Ramos (cell line): Measurements from ENCODE around the gene SHROOM2.
"Not testable (repeated sequence)": the region's sequence is repeated elsewhere in the genome, so short reads cannot be mapped to it uniquely, and the experiment has no call there.

Experiments
- in situ Hi-C: fragments of 300-500 bp; cut with MboI; formaldehyde crosslinking; loops from one replicate; pipeline ENCODE4 v1.14.3; 2022; ENCODE audit warnings: low sequenced_read_pairs; ENCODE audit not compliant: unreplicated experiment

The SHROOM2 gene, protein sequence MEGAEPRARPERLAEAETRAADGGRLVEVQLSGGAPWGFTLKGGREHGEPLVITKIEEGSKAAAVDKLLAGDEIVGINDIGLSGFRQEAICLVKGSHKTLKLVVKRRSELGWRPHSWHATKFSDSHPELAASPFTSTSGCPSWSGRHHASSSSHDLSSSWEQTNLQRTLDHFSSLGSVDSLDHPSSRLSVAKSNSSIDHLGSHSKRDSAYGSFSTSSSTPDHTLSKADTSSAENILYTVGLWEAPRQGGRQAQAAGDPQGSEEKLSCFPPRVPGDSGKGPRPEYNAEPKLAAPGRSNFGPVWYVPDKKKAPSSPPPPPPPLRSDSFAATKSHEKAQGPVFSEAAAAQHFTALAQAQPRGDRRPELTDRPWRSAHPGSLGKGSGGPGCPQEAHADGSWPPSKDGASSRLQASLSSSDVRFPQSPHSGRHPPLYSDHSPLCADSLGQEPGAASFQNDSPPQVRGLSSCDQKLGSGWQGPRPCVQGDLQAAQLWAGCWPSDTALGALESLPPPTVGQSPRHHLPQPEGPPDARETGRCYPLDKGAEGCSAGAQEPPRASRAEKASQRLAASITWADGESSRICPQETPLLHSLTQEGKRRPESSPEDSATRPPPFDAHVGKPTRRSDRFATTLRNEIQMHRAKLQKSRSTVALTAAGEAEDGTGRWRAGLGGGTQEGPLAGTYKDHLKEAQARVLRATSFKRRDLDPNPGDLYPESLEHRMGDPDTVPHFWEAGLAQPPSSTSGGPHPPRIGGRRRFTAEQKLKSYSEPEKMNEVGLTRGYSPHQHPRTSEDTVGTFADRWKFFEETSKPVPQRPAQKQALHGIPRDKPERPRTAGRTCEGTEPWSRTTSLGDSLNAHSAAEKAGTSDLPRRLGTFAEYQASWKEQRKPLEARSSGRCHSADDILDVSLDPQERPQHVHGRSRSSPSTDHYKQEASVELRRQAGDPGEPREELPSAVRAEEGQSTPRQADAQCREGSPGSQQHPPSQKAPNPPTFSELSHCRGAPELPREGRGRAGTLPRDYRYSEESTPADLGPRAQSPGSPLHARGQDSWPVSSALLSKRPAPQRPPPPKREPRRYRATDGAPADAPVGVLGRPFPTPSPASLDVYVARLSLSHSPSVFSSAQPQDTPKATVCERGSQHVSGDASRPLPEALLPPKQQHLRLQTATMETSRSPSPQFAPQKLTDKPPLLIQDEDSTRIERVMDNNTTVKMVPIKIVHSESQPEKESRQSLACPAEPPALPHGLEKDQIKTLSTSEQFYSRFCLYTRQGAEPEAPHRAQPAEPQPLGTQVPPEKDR (N-terminal part only)

DNA sequence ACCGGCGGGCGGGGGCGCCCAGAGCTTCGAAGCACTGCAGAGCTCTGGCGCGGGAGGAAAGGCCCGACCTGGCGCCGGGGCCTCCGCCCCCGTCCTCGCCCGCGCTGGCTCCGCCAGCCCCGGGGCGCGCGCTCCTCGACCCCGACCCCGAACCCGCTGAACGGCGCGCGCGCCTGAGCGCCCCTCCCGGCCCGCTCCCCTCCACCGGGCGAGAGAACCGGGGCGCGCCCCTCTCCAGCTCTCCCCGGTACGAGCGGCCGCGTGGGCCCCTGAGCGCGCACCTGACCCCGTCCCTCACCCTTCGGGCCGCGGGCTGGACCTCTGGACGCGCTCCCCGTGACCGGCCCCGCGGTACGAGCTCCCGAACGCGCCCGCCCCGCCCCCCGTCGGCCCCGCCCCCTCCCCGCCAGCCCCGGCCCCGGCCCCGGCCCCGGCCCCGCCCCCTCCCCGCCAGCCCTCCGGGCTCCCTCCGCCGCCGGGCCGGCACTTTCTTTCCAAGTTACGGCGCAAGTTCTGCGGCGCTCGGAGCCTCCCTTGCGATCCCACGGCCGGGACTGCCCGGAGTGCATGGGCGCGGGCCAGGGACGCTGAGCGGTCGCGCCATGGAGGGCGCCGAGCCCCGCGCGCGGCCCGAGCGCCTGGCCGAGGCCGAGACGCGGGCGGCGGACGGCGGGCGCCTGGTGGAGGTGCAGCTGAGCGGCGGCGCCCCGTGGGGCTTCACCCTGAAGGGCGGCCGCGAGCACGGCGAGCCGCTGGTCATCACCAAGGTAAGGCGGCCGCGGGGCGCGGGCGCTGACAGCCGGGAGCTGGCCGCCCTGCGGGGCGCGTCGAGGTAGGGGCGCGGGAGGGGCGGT lies at the start of gene SHROOM2:
Gene SHROOM2, plus strand, starts transcription at position 486 of the 854 bp plus-strand sequence. Its CDS starts 117 bp downstream, at position 603.
- in situ Hi-C loops = no loop called here

DNA sequence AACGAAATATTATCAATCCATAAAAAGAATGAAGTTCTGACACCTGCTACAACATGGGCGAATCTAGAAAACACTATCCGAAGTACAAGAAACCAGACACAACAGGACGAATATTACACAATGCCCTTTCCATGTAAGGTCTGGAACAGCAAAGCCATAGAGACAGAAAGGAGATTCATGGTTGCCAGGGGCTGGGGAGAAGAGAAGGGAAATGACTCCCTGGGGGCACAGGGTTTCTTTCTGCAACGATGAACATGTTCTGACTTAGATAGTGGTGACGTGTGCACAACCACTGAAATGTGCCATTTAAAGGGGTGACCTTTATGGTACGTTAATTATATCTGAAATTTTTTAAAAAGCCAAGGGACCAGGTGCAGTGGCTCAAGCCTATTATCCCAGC lies 48.9 kb upstream of the SHROOM2 start:
- in situ Hi-C loops = no loop called here

DNA sequence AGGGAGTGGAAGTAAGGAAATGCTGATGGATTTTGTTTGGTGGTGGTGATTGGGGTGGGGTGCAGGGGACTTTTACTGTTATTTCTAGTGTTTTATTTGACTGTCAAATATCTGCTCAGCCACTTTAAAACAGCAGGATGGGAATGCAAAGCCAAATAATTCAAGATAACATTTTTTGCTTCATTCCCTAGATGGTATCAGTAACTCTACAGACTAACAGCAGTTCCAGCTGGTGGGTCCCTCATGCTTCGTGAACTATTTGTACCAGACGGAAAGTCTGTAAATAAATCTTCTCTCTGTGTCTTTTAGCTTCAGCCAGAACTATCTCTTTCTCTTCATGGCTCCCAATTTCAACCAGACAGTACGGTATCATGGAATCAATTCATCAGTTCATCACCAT lies 48.1 kb upstream of the SHROOM2 start:
- in situ Hi-C loops = no loop called here

DNA sequence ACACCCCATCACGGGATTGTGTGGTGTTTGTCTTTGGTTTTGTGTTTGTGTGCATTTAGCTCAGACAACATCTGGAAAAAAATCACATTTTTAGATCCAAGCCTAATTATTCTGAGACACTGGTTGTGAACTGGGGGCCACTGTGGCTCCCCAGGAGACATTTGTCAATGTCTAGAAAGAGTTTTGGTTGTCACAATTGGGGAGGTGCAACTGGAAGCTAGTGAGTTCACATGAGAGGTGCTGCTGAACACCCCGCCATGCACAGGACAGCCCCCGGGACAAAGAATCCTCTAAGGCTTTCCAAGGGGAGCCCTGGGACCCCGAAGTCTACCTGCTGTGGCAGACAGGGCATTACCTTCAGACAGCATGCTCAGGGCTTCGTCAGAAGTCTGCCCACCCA lies 47.1 kb upstream of the SHROOM2 start:
- in situ Hi-C loops = no loop called here

DNA sequence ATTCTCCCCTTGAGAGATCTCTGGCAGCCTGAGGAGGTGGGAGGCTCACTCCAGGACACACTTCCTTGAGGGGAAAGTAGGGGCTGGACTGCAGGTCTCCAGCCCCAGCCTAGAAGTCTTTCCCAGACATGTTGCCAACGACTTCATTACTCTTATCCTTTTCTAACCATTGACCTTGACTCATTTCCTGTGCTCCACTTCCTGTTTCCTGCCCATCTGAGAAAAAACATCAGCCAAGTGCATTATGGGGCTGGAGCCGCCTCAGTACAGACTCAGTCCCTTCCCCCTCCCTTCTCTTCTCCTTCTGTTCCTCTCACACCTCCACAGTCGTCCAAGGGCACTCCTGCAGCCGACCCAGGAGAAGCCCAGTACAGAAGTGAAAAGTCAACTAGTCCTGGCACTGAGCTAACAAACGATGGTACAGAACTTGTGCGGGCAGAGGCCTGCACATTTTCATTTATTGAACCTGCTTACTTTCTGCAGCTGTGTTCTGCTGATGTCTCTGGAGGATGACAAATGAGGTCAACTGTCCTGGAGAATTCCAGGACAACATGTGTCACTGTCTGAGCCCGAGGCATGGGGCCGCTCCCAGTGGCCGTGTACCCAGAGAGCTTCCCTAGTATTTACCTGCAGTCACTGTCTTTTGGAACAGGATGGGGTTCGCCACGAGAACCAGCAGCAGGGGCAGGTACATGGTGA lies 40.7 kb upstream of the SHROOM2 start:
- in situ Hi-C loops = no loop called here

DNA sequence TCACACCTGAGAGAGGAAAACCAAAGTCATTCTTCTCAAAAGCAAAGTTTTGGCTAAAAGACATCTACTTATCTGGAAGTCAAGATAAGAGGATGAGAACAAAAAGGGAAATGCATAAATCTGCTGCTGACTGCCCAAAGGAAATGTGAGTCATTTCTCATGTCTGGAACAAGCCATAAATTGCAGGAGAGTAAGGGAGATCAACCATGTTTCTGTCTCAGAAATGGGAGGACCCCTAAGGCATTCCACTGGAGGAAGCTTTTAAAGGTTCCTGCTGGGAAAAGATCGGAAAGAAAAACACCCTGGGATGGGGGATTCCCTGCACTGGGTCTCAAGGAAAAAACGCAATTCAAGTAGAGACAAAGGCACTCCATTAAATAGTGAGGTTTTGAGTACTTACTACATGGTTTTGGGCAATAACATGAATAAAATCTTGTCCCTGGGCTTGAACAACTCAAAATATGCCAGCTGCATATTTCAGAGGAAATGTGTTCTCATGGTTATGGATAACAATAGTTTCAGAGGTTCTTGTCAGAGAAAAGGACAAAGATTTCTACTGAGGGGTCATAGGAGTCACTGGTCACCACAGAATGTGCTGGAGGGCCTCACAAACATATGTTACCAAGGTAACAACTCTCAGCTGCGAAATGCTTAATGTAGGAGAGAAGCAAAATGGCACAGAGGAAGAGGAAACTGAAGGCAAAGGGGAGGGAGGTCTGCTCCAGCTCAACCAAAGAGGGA lies 39.9 kb upstream of the SHROOM2 start:
- in situ Hi-C loops = no loop called here

DNA sequence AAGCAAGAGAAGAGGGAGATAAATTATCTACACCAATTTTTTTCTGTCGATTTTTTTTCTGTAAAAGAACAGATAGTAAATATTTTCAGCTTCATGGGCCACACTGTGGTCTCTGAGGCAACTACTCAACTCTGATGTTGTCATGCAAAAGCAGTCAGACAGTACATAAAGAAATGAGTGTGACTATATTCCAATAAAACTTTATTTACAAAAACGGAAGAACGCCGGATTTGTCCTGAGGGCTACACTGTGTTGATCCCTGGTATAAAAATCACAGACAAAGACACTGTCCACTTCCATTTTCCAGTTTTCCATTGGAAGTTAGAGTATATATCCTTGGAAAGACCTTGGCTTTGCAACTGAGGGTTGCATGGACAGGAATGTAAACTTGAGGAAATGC lies 38.6 kb upstream of the SHROOM2 start:
- in situ Hi-C loops = no loop called here

DNA sequence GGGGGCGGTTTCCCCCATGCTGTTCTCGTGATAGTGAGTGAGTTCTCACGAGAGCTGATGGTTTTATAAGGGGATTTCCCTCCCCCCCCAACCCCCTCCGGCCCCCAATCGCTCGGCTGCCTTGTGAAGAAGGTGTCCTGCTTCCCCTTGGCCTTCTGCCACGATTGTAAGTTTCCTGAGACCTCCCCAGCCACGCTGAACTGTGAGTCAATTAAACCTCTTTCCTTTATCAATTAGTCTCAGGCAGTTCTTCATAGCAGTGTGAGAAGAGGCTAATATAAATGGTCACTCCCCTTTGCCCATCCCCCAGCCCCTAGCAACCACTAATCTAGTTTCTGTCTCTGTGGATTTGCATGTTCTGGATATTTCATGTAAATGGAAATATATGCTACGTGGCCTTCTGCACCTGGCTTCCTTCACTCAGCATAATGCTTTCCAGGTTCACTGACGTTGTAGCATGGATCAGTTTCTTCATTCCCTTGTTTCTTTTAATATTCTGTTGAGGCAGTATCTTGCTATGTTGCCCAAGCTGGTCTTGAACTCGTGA lies 37.0 kb upstream of the SHROOM2 start:
- in situ Hi-C loops = no loop called here

DNA sequence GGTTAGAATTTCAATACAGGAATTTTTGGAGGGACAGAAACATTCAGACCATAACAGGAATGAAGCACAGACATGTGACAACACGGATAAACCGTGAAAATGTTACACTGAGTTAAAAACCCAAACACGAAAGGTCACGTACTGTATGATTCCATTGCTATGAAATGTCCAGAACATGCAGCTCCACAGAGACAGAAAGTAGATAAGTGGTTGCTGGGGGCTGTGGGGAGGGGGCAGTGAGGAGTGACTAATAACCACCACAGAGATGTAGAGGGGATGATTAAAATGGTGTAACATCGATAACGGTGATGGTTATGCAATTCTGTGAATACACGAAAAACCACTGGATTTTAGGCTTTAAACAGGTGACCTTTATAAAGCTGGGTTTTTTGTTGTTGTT lies 28.9 kb upstream of the SHROOM2 start:
- in situ Hi-C loops = no loop called here

DNA sequence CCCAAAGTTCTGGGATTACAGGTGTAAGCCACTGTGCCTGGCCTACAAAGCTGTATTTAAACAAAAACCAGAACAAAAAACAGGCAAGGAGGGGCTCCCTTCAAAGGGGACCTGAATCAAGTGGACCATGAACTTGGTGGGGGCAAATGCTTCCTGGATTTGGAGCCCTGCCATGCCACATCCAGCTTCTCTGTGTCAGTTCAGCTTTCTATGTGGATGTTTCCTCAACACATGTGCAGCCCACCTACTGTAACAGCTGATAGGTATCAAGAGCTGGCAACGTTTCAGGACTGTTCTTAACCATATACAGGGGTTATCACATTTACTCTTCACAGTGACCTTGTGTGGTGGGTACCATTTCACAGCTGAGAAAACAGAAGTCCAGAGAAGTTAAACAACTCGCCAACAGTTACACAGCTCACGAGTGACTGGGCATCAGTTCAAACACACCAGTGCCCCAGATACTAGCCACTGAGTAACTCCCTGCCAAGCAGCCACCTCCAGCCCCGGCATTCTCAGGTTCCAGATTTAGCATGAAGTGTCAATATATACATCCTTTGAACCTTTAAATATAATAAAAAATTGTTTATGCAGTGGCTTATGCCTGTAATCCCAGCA lies 28.1 kb upstream of the SHROOM2 start:
- in situ Hi-C loops = no loop called here

DNA sequence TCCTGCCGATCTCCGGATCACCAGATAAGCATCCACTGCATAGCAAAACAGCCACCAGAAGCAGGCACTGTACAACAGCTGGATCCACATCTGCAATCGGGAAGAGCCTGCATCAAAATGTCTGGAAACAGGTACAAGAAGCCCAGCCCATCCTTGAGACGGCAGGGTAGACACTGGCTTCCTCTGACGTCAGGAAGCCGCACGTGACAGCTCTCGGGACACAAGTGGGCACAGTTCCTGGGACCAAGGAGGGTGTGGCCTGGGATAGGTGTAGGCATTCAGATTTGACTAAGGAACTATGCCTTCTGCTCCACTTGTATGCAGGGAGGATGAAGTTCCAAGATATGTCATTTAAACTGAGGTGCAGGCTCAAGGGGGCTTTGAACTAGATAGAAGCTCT lies 26.9 kb upstream of the SHROOM2 start:
- in situ Hi-C loops = no loop called here

DNA sequence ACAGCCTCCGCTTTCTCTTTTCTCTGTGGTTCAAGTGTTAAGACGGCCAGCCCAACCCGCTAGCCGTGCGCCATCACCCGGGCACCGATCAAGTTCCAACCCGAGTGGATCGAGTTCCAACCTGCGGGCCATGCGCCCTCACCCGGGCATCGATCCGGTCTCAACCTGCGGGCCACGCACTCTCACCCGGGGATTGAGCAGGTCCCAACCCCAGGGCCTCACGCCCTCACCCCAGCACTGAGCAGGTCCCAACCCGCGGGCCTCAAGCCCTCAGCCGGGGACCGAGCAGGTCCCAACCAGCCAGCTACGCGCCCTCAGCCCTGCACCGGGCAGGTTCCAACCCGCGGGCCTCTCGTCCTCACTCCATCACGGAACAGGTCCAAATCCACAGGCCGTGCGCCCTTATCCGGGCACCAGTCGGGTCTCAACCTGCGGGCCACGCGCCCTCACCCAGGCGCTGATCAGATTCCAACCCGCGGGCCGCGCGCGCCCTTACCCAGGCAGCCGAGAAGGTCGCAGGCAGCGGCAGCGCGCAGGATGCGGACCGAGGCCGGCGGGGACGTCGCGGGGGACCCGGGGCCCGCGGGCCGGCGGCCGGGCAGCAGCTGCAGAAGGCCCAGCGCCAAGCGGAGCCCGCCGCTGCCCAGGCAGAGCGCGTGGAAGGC lies 21.0 kb upstream of the SHROOM2 start:
- in situ Hi-C loops = no loop called here

DNA sequence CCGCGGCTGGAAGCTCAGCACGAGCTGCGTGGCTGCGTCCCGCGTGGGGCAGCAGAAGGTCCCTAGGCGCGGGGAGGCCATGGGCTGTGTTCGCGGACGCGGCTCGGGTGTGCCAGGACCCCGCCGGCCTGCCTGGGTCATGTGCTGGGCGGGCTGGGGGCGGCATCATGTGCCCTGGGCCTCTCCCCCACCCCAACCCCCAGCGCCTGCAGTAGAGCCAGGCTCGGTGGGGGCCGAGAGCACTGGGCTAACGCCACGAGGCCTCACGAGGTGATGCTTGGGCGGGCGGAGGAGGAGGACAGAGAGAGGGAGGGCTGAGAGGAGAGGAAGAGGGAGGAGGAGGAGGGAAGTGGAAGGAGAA lies 20.5 kb upstream of the SHROOM2 start, which contains the start of gene GPR143:
Gene GPR143, minus strand, starts transcription at position 111 of the 361 bp plus-strand sequence. Its CDS starts 30 bp downstream, at position 81.
- in situ Hi-C loops = no loop called here

DNA sequence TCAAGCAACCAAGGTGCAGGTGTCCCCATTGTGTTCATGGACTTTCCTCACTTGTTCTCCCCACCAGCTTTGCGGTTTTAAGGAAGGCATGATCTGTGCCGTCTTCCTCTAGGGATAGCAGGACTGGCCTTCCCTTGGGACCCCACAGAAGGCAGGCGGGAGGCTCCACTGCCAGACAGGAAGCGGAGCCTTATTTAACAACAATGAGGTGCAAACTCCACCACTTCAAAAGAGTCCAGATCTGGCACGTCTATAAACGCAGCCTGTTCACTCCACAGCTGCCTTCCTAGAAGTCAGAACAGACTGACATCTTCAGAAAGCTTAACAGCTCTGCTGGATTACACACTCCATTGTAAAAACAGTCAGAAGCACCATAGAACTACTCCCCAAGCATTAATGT lies 18.9 kb upstream of the SHROOM2 start:
- in situ Hi-C loops = no loop called here

DNA sequence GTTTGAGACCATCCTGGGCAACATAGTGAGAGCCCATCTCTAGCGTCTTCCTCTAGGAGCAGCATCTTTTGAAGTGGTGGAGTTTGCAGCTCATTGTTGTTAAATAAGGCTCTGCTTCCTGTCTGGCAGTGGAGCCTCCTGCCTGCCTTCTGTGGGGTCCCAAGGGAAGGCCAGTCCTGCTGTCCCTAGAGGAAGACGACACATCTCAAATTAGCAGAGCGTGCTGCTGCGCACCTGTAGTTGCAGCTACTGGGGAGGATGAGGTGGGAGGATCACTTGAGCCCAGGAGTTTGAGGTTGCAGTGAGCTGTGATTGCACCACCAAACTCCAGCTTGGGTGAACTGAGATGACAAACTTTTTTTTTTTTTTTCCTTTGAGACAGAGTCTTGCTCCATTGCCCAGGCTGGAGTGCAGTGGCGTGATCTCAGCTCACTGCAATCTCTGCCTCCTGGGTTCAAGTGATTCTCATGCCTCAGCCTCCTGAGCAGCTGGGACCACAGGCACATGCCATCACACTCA lies 17.8 kb upstream of the SHROOM2 start:
- in situ Hi-C loops = not testable (repeated sequence)

DNA sequence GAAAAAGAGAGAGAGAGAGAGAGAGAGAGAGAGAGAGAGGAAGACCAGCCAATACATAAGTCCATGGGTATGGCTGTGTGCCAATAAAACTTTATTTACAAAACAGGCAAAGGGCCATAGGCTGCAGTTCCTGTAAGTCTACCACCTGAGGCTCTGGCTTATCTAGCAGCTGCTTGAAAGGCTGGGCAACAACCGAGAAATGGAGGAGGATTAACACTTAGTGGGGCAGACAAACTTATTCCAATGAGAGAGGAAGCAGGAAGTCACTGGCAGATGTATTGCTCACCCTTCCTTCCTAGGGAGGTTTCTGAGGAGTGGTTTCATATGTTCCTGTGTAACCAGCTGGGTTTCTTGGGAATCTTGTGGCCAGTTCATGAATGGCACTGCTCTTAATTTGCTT lies 15.9 kb upstream of the SHROOM2 start:
- in situ Hi-C loops = no loop called here

DNA sequence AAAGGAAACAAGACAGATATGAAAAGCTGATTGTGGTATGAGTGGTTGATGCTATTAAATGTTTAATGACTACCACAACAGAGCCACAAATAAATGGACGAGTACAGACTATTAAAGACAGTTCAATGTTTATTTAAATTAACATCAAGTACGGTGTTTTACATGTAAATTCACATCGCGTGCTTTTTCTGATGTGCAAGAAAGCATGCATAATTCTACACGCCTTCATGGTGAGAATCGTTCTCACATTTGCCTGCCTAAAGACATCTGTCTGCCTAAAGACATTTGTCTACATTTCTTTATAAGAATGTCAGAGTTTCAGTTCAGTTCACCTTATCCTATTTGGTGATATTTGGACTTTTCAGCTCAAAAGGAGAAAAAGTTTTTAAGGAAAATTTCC lies 13.3 kb upstream of the SHROOM2 start:
- in situ Hi-C loops = no loop called here
